WTC11 (cell line): ENCODE measurements around the gene LTA. TPM values are rescaled to one million over a fixed set of nuclear protein-coding genes. Genes with fewer than 3 reads are reported as not detected.

Experiments
- ATAC-seq: fragments of 200-7000 bp; cut with Tn5 transposase; 2 replicates; pipeline ENCODE4 v1.10.0; 2021; ENCODE audit warnings: mild to moderate bottlenecking, moderate library complexity
- CTCF ChIA-PET: fragments of 300-600 bp; sonication (Branson Sonifier 250); formaldehyde crosslinking; loops from one replicate; lab custom pipeline; 2021; ENCODE audit warnings: antibody characterized with exemption; lab: Charles Lee
- POLR2A ChIA-PET: fragments of 350-600 bp; sonication (Branson Sonifier 250); formaldehyde crosslinking; loops from one replicate; lab custom pipeline; 2021; ENCODE audit warnings: antibody characterized with exemption; lab: Charles Lee
- DNase-seq: peaks from one replicate; pipeline ENCODE4 v3.0.0; 2021; ENCODE audit warnings: low spot score
- H3K27ac Mint-ChIP-seq: 2 replicates; pipeline ENCODE4 v1.8.0; 2021; ENCODE audit warnings: mixed read lengths
- H3K27me3 Mint-ChIP-seq: 2 replicates; pipeline ENCODE4 v1.8.0; 2021; ENCODE audit warnings: low read depth, mild to moderate bottlenecking, moderate library complexity, mixed read lengths
- H3K36me3 Mint-ChIP-seq: 2 replicates; pipeline ENCODE4 v1.8.0; 2021; ENCODE audit warnings: mixed read lengths
- H3K4me1 Mint-ChIP-seq: 2 replicates; pipeline ENCODE4 v1.8.0; 2022; ENCODE audit warnings: mixed read lengths
- H3K4me3 Mint-ChIP-seq: 2 replicates; pipeline ENCODE4 v1.8.0; 2021; ENCODE audit warnings: mild to moderate bottlenecking, moderate library complexity, mixed read lengths
- H3K9me3 Mint-ChIP-seq: 2 replicates; pipeline ENCODE4 v1.8.0; 2021; ENCODE audit warnings: mixed read lengths
- ATF1 ChIP-seq: sonication (generic); formaldehyde crosslinking; IDR thresholded peaks from 2 replicates; pipeline ENCODE4 v1.8.1; 2023; ENCODE audit warnings: mild to moderate bottlenecking, moderate library complexity, missing genetic modification reagents
- CBFB ChIP-seq: sonication (generic); formaldehyde crosslinking; IDR thresholded peaks from 2 replicates; pipeline ENCODE4 v1.8.1; 2022; ENCODE audit warnings: mild to moderate bottlenecking, low read depth, missing genetic modification reagents
- CREM ChIP-seq: sonication (generic); formaldehyde crosslinking; IDR thresholded peaks from 2 replicates; pipeline ENCODE4 v1.8.1; 2022; ENCODE audit warnings: mild to moderate bottlenecking, missing genetic modification reagents, moderate library complexity
- EMX1 ChIP-seq: fragments of 250-450 bp; sonication (Bioruptor Pico); IDR thresholded peaks from 2 replicates; pipeline ENCODE4 v1.8.0; 2021; ENCODE audit warnings: mild to moderate bottlenecking
- ETV6 ChIP-seq: sonication (generic); formaldehyde crosslinking; IDR thresholded peaks from 2 replicates; pipeline ENCODE4 v1.8.1; 2022; ENCODE audit warnings: mild to moderate bottlenecking, missing genetic modification reagents
- FOXK1 ChIP-seq: sonication (generic); formaldehyde crosslinking; IDR thresholded peaks from 2 replicates; pipeline ENCODE4 v1.8.0; 2022; ENCODE audit warnings: mild to moderate bottlenecking, moderate library complexity, missing genetic modification reagents
- FOXP1 ChIP-seq: sonication (generic); formaldehyde crosslinking; IDR thresholded peaks from 2 replicates; pipeline ENCODE4 v1.8.0; 2022; ENCODE audit warnings: missing genetic modification reagents, mild to moderate bottlenecking, moderate library complexity, borderline replicate concordance
- HMGA2 ChIP-seq: fragments of 250-450 bp; sonication (Bioruptor Pico); IDR thresholded peaks from 2 replicates; pipeline ENCODE4 v1.4.0; 2021; ENCODE audit warnings: mild to moderate bottlenecking, moderate library complexity
- JUN ChIP-seq: sonication (generic); formaldehyde crosslinking; IDR thresholded peaks from 2 replicates; pipeline ENCODE4 v1.8.0; 2023; ENCODE audit warnings: mild to moderate bottlenecking, missing genetic modification reagents
- KAT7 ChIP-seq: sonication (generic); formaldehyde crosslinking; IDR thresholded peaks from 2 replicates; pipeline ENCODE4 v1.8.1; 2023; ENCODE audit warnings: missing genetic modification reagents, mild to moderate bottlenecking, borderline replicate concordance
- MYBL2 ChIP-seq: sonication (generic); formaldehyde crosslinking; IDR thresholded peaks from 2 replicates; pipeline ENCODE4 v1.8.1; 2023; ENCODE audit warnings: mild to moderate bottlenecking, moderate library complexity, missing genetic modification reagents
- NFE2L1 ChIP-seq: sonication (generic); formaldehyde crosslinking; IDR thresholded peaks from 2 replicates; pipeline ENCODE4 v1.8.1; 2023; ENCODE audit warnings: missing genetic modification reagents
- NR1H2 ChIP-seq: sonication (generic); formaldehyde crosslinking; IDR thresholded peaks from 2 replicates; pipeline ENCODE4 v1.9.0; 2021; ENCODE audit warnings: mild to moderate bottlenecking, moderate library complexity, missing genetic modification reagents
- SMAD3 ChIP-seq: sonication (generic); formaldehyde crosslinking; IDR thresholded peaks from 2 replicates; pipeline ENCODE4 v1.8.0; 2022; ENCODE audit warnings: missing genetic modification reagents, mild to moderate bottlenecking, borderline replicate concordance
- SMAD4 ChIP-seq: sonication (generic); formaldehyde crosslinking; IDR thresholded peaks from 2 replicates; pipeline ENCODE4 v1.8.0; 2022; ENCODE audit warnings: mild to moderate bottlenecking, missing genetic modification reagents
- TP53 ChIP-seq: sonication (generic); formaldehyde crosslinking; IDR thresholded peaks from 2 replicates; pipeline ENCODE4 v1.8.1; 2023; ENCODE audit warnings: mild to moderate bottlenecking, missing genetic modification reagents
- total RNA-seq: library from RNA; stranded (reverse); gene quantifications from 3 replicates; pipeline ENCODE4 v1.2.3, GENCODE V29; 2021
- TF ChIP-seq, protein P1 (sequence below): fragments of 250-450 bp; sonication (Bioruptor Pico); IDR thresholded peaks from 2 replicates; pipeline ENCODE4 v1.9.0; 2021; ENCODE audit warnings: mild to moderate bottlenecking
- TF ChIP-seq, protein P2 (sequence below): sonication (generic); formaldehyde crosslinking; IDR thresholded peaks from 2 replicates; pipeline ENCODE4 v1.8.1; 2023; ENCODE audit warnings: mild to moderate bottlenecking, moderate library complexity, missing genetic modification reagents
- TF ChIP-seq, protein P3 (sequence below): sonication (generic); formaldehyde crosslinking; conservative IDR thresholded peaks from 2 replicates; pipeline ENCODE4 v1.8.1; 2022; ENCODE audit warnings: mild to moderate bottlenecking, missing genetic modification reagents
- TF ChIP-seq, protein P4 (sequence below): sonication (generic); formaldehyde crosslinking; IDR thresholded peaks from 2 replicates; pipeline ENCODE4 v1.8.1; 2022; ENCODE audit warnings: low read depth, missing genetic modification reagents, borderline replicate concordance
- TF ChIP-seq, protein P5 (sequence below): sonication (generic); formaldehyde crosslinking; IDR thresholded peaks from 2 replicates; pipeline ENCODE4 v1.8.0; 2023; ENCODE audit warnings: missing genetic modification reagents, mild to moderate bottlenecking, borderline replicate concordance
- TF ChIP-seq, protein P6 (sequence below): fragments of 200-600 bp; IDR thresholded peaks from 2 replicates; pipeline ENCODE4 v1.8.0; 2022; ENCODE audit warnings: antibody characterized with exemption
- TF ChIP-seq, protein P7 (sequence below): sonication (generic); formaldehyde crosslinking; IDR thresholded peaks from 2 replicates; pipeline ENCODE4 v1.8.0; 2022; ENCODE audit warnings: mild to moderate bottlenecking, missing genetic modification reagents
- TF ChIP-seq, protein P8 (sequence below): sonication (generic); formaldehyde crosslinking; IDR thresholded peaks from 2 replicates; pipeline ENCODE4 v1.8.0; 2022; ENCODE audit warnings: mild to moderate bottlenecking, missing genetic modification reagents

LTA gene
- total RNA-seq, 1 experiment from 2014 or later = 0.46 TPM

DNA sequence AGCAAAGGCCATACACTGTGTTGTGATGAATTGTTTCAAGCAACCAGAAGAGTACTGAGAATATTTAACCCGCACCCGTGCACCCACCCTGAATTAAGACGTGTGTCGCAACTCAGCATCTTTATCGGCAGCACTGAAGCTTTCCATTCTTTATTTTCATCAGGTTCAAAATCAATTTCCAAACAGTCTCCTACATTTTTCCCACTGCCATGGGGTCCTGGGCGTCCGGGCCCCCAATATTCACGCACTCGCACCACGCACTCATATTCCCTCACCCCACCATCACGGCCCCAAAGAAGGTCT is 8.3 kb downstream of the LTA start:
- POLR2A ChIA-PET = interaction anchor here (0.6 to 1.5 kb wide), 4 partner anchors 23 to 39 kb away, joined by 3 to 5 read pairs (median 4); partner anchors contain the start of genes ATP6V1G2, DDX39B and NFKBIL1
- peak overlapping the region; percentile 92 for H3K4me3 Mint-ChIP-seq
- TF ChIP-seq CBFB (CRISPR knock-in tag) (no peak), SMAD4 (CRISPR knock-in tag) (no peak), NFE2L1 (CRISPR knock-in tag) (no peak), HMGA2 (CRISPR knock-in tag) (no peak), ETV6 (no peak), SMAD3 (CRISPR knock-in tag) (no peak), NR1H2 (CRISPR knock-in tag) (no peak), EMX1 (CRISPR knock-in tag) (no peak), JUN (no peak), ATF1 (no peak), CREM (CRISPR knock-in tag) (no peak), TP53 (CRISPR knock-in tag) (no peak)
- TF ChIP-seq, protein P1, sequence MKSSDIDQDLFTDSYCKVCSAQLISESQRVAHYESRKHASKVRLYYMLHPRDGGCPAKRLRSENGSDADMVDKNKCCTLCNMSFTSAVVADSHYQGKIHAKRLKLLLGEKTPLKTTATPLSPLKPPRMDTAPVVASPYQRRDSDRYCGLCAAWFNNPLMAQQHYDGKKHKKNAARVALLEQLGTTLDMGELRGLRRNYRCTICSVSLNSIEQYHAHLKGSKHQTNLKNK (CRISPR knock-in tag) = no peak
- TF ChIP-seq, protein P2, sequence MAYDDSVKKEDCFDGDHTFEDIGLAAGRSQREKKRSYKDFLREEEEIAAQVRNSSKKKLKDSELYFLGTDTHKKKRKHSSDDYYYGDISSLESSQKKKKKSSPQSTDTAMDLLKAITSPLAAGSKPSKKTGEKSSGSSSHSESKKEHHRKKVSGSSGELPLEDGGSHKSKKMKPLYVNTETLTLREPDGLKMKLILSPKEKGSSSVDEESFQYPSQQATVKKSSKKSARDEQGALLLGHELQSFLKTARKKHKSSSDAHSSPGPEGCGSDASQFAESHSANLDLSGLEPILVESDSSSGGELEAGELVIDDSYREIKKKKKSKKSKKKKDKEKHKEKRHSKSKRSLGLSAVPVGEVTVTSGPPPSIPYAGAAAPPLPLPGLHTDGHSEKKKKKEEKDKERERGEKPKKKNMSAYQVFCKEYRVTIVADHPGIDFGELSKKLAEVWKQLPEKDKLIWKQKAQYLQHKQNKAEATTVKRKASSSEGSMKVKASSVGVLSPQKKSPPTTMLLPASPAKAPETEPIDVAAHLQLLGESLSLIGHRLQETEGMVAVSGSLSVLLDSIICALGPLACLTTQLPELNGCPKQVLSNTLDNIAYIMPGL (CRISPR knock-in tag) = no peak
- TF ChIP-seq, protein P3, sequence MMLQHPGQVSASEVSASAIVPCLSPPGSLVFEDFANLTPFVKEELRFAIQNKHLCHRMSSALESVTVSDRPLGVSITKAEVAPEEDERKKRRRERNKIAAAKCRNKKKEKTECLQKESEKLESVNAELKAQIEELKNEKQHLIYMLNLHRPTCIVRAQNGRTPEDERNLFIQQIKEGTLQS (CRISPR knock-in tag) = no peak
- TF ChIP-seq, protein P4, sequence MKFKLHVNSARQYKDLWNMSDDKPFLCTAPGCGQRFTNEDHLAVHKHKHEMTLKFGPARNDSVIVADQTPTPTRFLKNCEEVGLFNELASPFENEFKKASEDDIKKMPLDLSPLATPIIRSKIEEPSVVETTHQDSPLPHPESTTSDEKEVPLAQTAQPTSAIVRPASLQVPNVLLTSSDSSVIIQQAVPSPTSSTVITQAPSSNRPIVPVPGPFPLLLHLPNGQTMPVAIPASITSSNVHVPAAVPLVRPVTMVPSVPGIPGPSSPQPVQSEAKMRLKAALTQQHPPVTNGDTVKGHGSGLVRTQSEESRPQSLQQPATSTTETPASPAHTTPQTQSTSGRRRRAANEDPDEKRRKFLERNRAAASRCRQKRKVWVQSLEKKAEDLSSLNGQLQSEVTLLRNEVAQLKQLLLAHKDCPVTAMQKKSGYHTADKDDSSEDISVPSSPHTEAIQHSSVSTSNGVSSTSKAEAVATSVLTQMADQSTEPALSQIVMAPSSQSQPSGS = no peak

DNA sequence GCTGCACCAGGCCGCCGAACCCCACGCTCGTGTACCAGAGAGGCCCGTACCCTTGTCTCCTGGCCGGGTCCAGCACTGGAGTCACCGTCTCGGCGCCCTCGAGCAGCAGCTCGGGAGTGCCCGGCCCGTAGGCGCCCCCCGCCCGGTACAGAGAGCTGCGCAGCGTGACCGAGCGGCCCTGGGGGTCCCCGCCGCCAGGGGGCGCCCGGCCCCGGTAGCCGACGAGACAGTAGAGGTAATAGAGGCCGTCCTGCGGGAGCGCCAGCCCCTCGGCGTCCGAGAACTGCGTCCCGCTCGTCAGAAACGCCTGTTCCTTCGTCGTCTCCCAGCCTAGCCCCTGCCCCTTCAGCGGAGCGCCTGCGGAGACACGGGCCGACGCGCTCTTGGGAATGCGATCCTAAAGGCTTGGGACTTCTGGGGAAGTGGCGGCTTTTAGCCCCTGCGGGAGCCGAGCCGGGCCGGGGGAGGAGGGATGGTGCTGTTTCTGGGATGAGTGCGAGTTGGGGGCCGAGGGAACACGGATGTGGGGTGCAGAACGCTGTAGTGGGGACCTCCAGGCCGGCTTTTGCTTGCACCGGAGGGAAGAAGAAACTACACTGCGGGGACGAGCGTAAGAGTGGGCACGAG is 8.8 kb downstream of the LTA start:
- ChIA-PET POLR2A (interaction anchor here (0.6 to 1.5 kb wide), 5 partner anchors 23 to 282 kb away, joined by 3 to 5 read pairs (median 3); partner anchors contain the start of genes ATP6V1G2, DDX39B, NEU1 and NFKBIL1), CTCF (interaction anchor here (0.5 to 15.1 kb wide), 29 partner anchors 9 to 282 kb away, joined by 3 to 293 read pairs (median 4); partner anchors contain the start of genes ATP6V1G2, C6orf47, DDX39B and MICB)
- Mint-ChIP-seq H3K4me1 (peaks cover 38% of the 10 kb centered on the region), H3K27ac (peak overlapping the region; percentile 10; the same call in 1 of the 2 replicates), H3K36me3 (no peaks in the 10 kb centered on the region), H3K27me3 (peaks cover 48% of the 10 kb centered on the region), H3K4me3 (peak overlapping the region; percentile 92), H3K9me3 (no peaks in the 10 kb centered on the region)
- ATAC-seq (peak; percentile 72), DNase-seq (peak; percentile 90)
- TF ChIP-seq FOXK1 (0 out of 2 replicates have a peak, but pooled peaks have one; percentile 41), MYBL2 (CRISPR knock-in tag) (no peak), ETV6 (peak; percentile 65; the same call in 1 of the 2 replicates), KAT7 (CRISPR knock-in tag) (peak; percentile 70; the same call in 1 of the 2 replicates), FOXP1 (CRISPR knock-in tag) (peak; percentile 72; the same call in 1 of the 2 replicates)
- TF ChIP-seq, protein P5, sequence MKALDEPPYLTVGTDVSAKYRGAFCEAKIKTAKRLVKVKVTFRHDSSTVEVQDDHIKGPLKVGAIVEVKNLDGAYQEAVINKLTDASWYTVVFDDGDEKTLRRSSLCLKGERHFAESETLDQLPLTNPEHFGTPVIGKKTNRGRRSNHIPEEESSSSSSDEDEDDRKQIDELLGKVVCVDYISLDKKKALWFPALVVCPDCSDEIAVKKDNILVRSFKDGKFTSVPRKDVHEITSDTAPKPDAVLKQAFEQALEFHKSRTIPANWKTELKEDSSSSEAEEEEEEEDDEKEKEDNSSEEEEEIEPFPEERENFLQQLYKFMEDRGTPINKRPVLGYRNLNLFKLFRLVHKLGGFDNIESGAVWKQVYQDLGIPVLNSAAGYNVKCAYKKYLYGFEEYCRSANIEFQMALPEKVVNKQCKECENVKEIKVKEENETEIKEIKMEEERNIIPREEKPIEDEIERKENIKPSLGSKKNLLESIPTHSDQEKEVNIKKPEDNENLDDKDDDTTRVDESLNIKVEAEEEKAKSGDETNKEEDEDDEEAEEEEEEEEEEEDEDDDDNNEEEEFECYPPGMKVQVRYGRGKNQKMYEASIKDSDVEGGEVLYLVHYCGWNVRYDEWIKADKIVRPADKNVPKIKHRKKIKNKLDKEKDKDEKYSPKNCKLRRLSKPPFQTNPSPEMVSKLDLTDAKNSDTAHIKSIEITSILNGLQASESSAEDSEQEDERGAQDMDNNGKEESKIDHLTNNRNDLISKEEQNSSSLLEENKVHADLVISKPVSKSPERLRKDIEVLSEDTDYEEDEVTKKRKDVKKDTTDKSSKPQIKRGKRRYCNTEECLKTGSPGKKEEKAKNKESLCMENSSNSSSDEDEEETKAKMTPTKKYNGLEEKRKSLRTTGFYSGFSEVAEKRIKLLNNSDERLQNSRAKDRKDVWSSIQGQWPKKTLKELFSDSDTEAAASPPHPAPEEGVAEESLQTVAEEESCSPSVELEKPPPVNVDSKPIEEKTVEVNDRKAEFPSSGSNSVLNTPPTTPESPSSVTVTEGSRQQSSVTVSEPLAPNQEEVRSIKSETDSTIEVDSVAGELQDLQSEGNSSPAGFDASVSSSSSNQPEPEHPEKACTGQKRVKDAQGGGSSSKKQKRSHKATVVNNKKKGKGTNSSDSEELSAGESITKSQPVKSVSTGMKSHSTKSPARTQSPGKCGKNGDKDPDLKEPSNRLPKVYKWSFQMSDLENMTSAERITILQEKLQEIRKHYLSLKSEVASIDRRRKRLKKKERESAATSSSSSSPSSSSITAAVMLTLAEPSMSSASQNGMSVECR (CRISPR knock-in tag) = peak; percentile 41; the same call in 1 of the 2 replicates
- TF ChIP-seq, protein P6, sequence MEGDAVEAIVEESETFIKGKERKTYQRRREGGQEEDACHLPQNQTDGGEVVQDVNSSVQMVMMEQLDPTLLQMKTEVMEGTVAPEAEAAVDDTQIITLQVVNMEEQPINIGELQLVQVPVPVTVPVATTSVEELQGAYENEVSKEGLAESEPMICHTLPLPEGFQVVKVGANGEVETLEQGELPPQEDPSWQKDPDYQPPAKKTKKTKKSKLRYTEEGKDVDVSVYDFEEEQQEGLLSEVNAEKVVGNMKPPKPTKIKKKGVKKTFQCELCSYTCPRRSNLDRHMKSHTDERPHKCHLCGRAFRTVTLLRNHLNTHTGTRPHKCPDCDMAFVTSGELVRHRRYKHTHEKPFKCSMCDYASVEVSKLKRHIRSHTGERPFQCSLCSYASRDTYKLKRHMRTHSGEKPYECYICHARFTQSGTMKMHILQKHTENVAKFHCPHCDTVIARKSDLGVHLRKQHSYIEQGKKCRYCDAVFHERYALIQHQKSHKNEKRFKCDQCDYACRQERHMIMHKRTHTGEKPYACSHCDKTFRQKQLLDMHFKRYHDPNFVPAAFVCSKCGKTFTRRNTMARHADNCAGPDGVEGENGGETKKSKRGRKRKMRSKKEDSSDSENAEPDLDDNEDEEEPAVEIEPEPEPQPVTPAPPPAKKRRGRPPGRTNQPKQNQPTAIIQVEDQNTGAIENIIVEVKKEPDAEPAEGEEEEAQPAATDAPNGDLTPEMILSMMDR = peak; percentile 95
- TF ChIP-seq, protein P7, sequence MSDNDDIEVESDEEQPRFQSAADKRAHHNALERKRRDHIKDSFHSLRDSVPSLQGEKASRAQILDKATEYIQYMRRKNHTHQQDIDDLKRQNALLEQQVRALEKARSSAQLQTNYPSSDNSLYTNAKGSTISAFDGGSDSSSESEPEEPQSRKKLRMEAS = peak; percentile 75
- TF ChIP-seq, protein P8, sequence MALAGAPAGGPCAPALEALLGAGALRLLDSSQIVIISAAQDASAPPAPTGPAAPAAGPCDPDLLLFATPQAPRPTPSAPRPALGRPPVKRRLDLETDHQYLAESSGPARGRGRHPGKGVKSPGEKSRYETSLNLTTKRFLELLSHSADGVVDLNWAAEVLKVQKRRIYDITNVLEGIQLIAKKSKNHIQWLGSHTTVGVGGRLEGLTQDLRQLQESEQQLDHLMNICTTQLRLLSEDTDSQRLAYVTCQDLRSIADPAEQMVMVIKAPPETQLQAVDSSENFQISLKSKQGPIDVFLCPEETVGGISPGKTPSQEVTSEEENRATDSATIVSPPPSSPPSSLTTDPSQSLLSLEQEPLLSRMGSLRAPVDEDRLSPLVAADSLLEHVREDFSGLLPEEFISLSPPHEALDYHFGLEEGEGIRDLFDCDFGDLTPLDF (CRISPR knock-in tag) = peak; percentile 7; the same call in 1 of the 2 replicates

More for the DNA sequence above, 8.3 kb downstream of the LTA start:
- Mint-ChIP-seq H3K27ac (no peak overlapping the region), H3K9me3 (no peaks in the 10 kb centered on the region), H3K36me3 (no peaks in the 10 kb centered on the region), H3K27me3 (peaks cover 53% of the 10 kb centered on the region), H3K4me1 (peaks cover 35% of the 10 kb centered on the region)
- ATAC-seq (no peak), DNase-seq (no peak)
- CTCF ChIA-PET = interaction anchor here (0.6 to 15.1 kb wide), 26 partner anchors 9 to 282 kb away, joined by 3 to 293 read pairs (median 4); partner anchors contain the start of genes ATP6V1G2, C6orf47, DDX39B and MICB
